Loucy (cell line): Measurements from ENCODE around the gene TEAD1.

Experiments used
- H2AFZ ChIP-seq: fragments of 200-600 bp; sonication (generic); 2 replicates; pipeline ENCODE4 v1.6.0; 2016; ENCODE audit warnings: antibody characterized with exemption, mild to moderate bottlenecking, low read length, moderate library complexity
- H3F3A ChIP-seq: fragments of 200-600 bp; 2 replicates; pipeline ENCODE4 v1.6.0; 2016; ENCODE audit warnings: antibody characterized with exemption, low read depth, mild to moderate bottlenecking
- H3K27me3 ChIP-seq: fragments of 200-600 bp; sonication (generic); 2 replicates; pipeline ENCODE4 v1.6.1; 2014; ENCODE audit warnings: low read length, mild to moderate bottlenecking; ENCODE audit not compliant: insufficient read depth, poor library complexity, severe bottlenecking
- H3K36me3 ChIP-seq: fragments of 200-600 bp; sonication (generic); 2 replicates; pipeline ENCODE4 v1.6.1; 2016; ENCODE audit warnings: low read length; ENCODE audit not compliant: insufficient read depth
- H3K4me1 ChIP-seq: fragments of 200-600 bp; sonication (generic); 2 replicates; pipeline ENCODE4 v1.5.1; 2014; ENCODE audit warnings: low read length, mild to moderate bottlenecking; ENCODE audit not compliant: insufficient read depth, poor library complexity, severe bottlenecking
- H3K4me2 ChIP-seq: fragments of 200-600 bp; sonication (generic); 2 replicates; pipeline ENCODE4 v1.6.0; 2014; ENCODE audit warnings: antibody characterized with exemption, low read length, low read depth, mild to moderate bottlenecking; ENCODE audit not compliant: poor library complexity, severe bottlenecking
- H3K4me3 ChIP-seq: fragments of 200-600 bp; sonication (generic); 2 replicates; pipeline ENCODE4 v1.5.1; 2014; ENCODE audit warnings: low read length, mild to moderate bottlenecking, mixed read lengths; ENCODE audit not compliant: poor library complexity, severe bottlenecking
- H3K79me2 ChIP-seq: fragments of 200-600 bp; sonication (generic); 2 replicates; pipeline ENCODE4 v1.6.1; 2014; ENCODE audit warnings: low read length; ENCODE audit not compliant: insufficient read depth
- H3K9ac ChIP-seq: fragments of 200-600 bp; sonication (generic); 2 replicates; pipeline ENCODE4 v1.6.0; 2014; ENCODE audit warnings: mild to moderate bottlenecking, low read depth, low read length, moderate library complexity; ENCODE audit not compliant: poor library complexity, severe bottlenecking
- H3K9me2 ChIP-seq: fragments of 200-600 bp; sonication (generic); replicated peaks from 2 replicates; pipeline ENCODE4 v1.6.1; 2016; ENCODE audit warnings: low read depth, low read length, mixed read lengths
- H3K9me3 ChIP-seq: fragments of 200-600 bp; sonication (generic); 2 replicates; pipeline ENCODE4 v1.6.1; 2014; ENCODE audit warnings: mild to moderate bottlenecking, antibody characterized with exemption, low read length, low read depth; ENCODE audit not compliant: insufficient read depth
- H4K20me1 ChIP-seq: fragments of 200-600 bp; sonication (generic); 2 replicates; pipeline ENCODE4 v1.6.0; 2014; ENCODE audit warnings: antibody characterized with exemption, low read length, mild to moderate bottlenecking; ENCODE audit not compliant: insufficient read depth, poor library complexity, severe bottlenecking
- CTCF ChIP-seq: fragments of 200-600 bp; sonication (generic); conservative IDR thresholded peaks from 2 replicates; pipeline ENCODE4 v1.5.1; 2014; ENCODE audit warnings: mild to moderate bottlenecking, antibody characterized with exemption, low read length
- EZH2phosphoT487 ChIP-seq: fragments of 200-600 bp; IDR thresholded peaks from 2 replicates; pipeline ENCODE4 v1.6.1; 2018; ENCODE audit warnings: antibody characterized with exemption, mild to moderate bottlenecking, moderate library complexity, borderline replicate concordance

The TEAD1 gene

GRCh38 chr11:12639388-12639787 is 34.8 kb upstream of the TEAD1 start:
- Histone ChIP-seq H3K27me3 (no peaks in the 10 kb centered on the region), H3K4me2 (no peak overlapping the region), H2AFZ (no peak overlapping the region), H3K4me1 (no peaks in the 10 kb centered on the region), H3K9ac (no peak overlapping the region), H3K36me3 (no peaks in the 10 kb centered on the region), H3F3A (no peaks in the 10 kb centered on the region), H3K9me2 (no peaks in the 10 kb centered on the region), H3K79me2 (no peaks in the 10 kb centered on the region), H4K20me1 (no peaks in the 10 kb centered on the region), H3K9me3 (no peaks in the 10 kb centered on the region), H3K4me3 (no peak overlapping the region)
- TF ChIP-seq EZH2phosphoT487 (no peak), CTCF (no peak)

GRCh38 chr11:12640355-12640754 is 33.9 kb upstream of the TEAD1 start:
- H3F3A ChIP-seq: no peaks in the 10 kb centered on the region
- no peak overlapping the region for H2AFZ ChIP-seq
- H3K9ac ChIP-seq: no peak overlapping the region
- H3K4me3 ChIP-seq: no peak overlapping the region
- H3K79me2 ChIP-seq: no peaks in the 10 kb centered on the region
- H3K4me2 ChIP-seq: no peak overlapping the region
- no peaks in the 10 kb centered on the region for H3K9me2 ChIP-seq
- no peak for TF ChIP-seq CTCF
- TF ChIP-seq EZH2phosphoT487: no peak
- no peaks in the 10 kb centered on the region for H3K36me3 ChIP-seq
- H3K9me3 ChIP-seq: no peaks in the 10 kb centered on the region
- no peaks in the 10 kb centered on the region for H4K20me1 ChIP-seq
- H3K4me1 ChIP-seq: no peaks in the 10 kb centered on the region
- H3K27me3 ChIP-seq: no peaks in the 10 kb centered on the region

GRCh38 chr11:12640926-12641849 is 33.0 kb upstream of the TEAD1 start:
- H3K27me3 ChIP-seq: no peaks in the 10 kb centered on the region
- H3K79me2 ChIP-seq: no peaks in the 10 kb centered on the region
- H3K36me3 ChIP-seq: no peaks in the 10 kb centered on the region
- H4K20me1 ChIP-seq: no peaks in the 10 kb centered on the region
- H2AFZ ChIP-seq: no peak overlapping the region
- no peaks in the 10 kb centered on the region for H3K9me2 ChIP-seq
- no peaks in the 10 kb centered on the region for H3K9me3 ChIP-seq
- no peak overlapping the region for H3K9ac ChIP-seq
- H3K4me2 ChIP-seq: no peak overlapping the region
- no peaks in the 10 kb centered on the region for H3K4me1 ChIP-seq
- no peaks in the 10 kb centered on the region for H3F3A ChIP-seq
- TF ChIP-seq CTCF (no peak), EZH2phosphoT487 (no peak)
- H3K4me3 ChIP-seq: no peak overlapping the region
